Endothelial cell (in vitro differentiated cells): ENCODE data around the gene KCNJ5. TPM values are rescaled to one million over a fixed set of nuclear protein-coding genes. Genes with fewer than 3 reads are reported as not detected.

Source experiments
- DNase-seq: peaks from one replicate; pipeline ENCODE4 v3.0.0; 2021; ENCODE audit warnings: low spot score
- H3K27ac Mint-ChIP-seq: one replicate; pipeline ENCODE4 v1.8.0; 2021; ENCODE audit warnings: mixed read lengths, inconsistent platforms; ENCODE audit not compliant: unreplicated experiment
- H3K27me3 Mint-ChIP-seq: one replicate; pipeline ENCODE4 v1.8.0; 2021; ENCODE audit warnings: mild to moderate bottlenecking, moderate library complexity, mixed read lengths, inconsistent platforms; ENCODE audit not compliant: unreplicated experiment
- H3K36me3 Mint-ChIP-seq: one replicate; pipeline ENCODE4 v1.8.0; 2021; ENCODE audit warnings: mild to moderate bottlenecking, low read depth, mixed read lengths, inconsistent platforms; ENCODE audit not compliant: unreplicated experiment
- H3K4me1 Mint-ChIP-seq: one replicate; pipeline ENCODE4 v1.8.0; 2021; ENCODE audit warnings: mild to moderate bottlenecking, mixed read lengths, inconsistent platforms; ENCODE audit not compliant: unreplicated experiment
- H3K4me3 Mint-ChIP-seq: one replicate; pipeline ENCODE4 v1.8.0; 2021; ENCODE audit warnings: mild to moderate bottlenecking, mixed read lengths, inconsistent platforms; ENCODE audit not compliant: unreplicated experiment
- H3K9me3 Mint-ChIP-seq: one replicate; pipeline ENCODE4 v1.8.0; 2021; ENCODE audit warnings: mixed read lengths, inconsistent platforms; ENCODE audit not compliant: unreplicated experiment
- CTCF ChIP-seq: fragments of 200-600 bp; sonication (generic); IDR thresholded peaks from one replicate; pipeline ENCODE4 v1.5.0; 2021; ENCODE audit warnings: antibody characterized with exemption; ENCODE audit not compliant: unreplicated experiment
- total RNA-seq: library from RNA; stranded (reverse); fragmentation: NEBNext Ultra II Directional; extraction: Animal tissue kit (Norgen Biotek cat#: 25700); gene quantifications from one replicate; pipeline ENCODE4 v1.2.1, GENCODE V29; 2021; ENCODE audit not compliant: unreplicated experiment

KCNJ5 gene
- total RNA-seq, 1 donor from 2014 or later = 0.05 TPM

GRCh38 chr11:128846985-128847384 is 44.2 kb upstream of the KCNJ5 start:
- Mint-ChIP-seq H3K4me1 (peaks cover 28% of the 10 kb centered on the region), H3K9me3 (no peaks in the 10 kb centered on the region), H3K36me3 (no peaks in the 10 kb centered on the region), H3K4me3 (no peak overlapping the region), H3K27me3 (peaks cover 3% of the 10 kb centered on the region), H3K27ac (no peak overlapping the region)
- DNase-seq = no peak
- no peak for TF ChIP-seq CTCF

GRCh38 chr11:128848815-128849455 is 42.2 kb upstream of the KCNJ5 start:
- no peaks in the 10 kb centered on the region for H3K27me3 Mint-ChIP-seq
- peak; percentile 96 for TF ChIP-seq CTCF
- no peak overlapping the region for H3K27ac Mint-ChIP-seq
- H3K4me3 Mint-ChIP-seq = no peak overlapping the region
- H3K4me1 Mint-ChIP-seq = peaks cover 17% of the 10 kb centered on the region
- H3K36me3 Mint-ChIP-seq = no peaks in the 10 kb centered on the region
- peak; percentile 89 for DNase-seq
- no peaks in the 10 kb centered on the region for H3K9me3 Mint-ChIP-seq

GRCh38 chr11:128852327-128853023 is 38.7 kb upstream of the KCNJ5 start:
- Mint-ChIP-seq H3K4me1 (peaks cover 19% of the 10 kb centered on the region), H3K27ac (no peak overlapping the region), H3K27me3 (peaks cover 3% of the 10 kb centered on the region), H3K9me3 (no peaks in the 10 kb centered on the region), H3K36me3 (no peaks in the 10 kb centered on the region), H3K4me3 (no peak overlapping the region)
- no peak for DNase-seq
- TF ChIP-seq CTCF = no peak

GRCh38 chr11:128853559-128853958 is 37.6 kb upstream of the KCNJ5 start:
- Mint-ChIP-seq H3K4me3 (no peak overlapping the region), H3K27me3 (peaks cover 3% of the 10 kb centered on the region), H3K4me1 (peaks cover 17% of the 10 kb centered on the region), H3K27ac (no peak overlapping the region), H3K36me3 (no peaks in the 10 kb centered on the region), H3K9me3 (no peaks in the 10 kb centered on the region)
- TF ChIP-seq CTCF = no peak
- DNase-seq = no peak

- no peak overlapping the region for H3K4me3 Mint-ChIP-seq
- peaks cover 8% of the 10 kb centered on the region for H3K4me1 Mint-ChIP-seq
- DNase-seq = no peak
- H3K27me3 Mint-ChIP-seq = peaks cover 3% of the 10 kb centered on the region
- no peaks in the 10 kb centered on the region for H3K9me3 Mint-ChIP-seq
- no peaks in the 10 kb centered on the region for H3K36me3 Mint-ChIP-seq
- TF ChIP-seq CTCF = no peak
- no peak overlapping the region for H3K27ac Mint-ChIP-seq
Measured at GRCh38 chr11:128854841-128855240, 36.3 kb upstream of the KCNJ5 start.
